K562 (cell line): ENCODE measurements around the gene SOX11. TPM values are rescaled to one million over a fixed set of nuclear protein-coding genes. Genes with fewer than 3 reads are reported as not detected.
"Not testable (repeated sequence)": the region's sequence is repeated elsewhere in the genome, so short reads cannot be mapped to it uniquely, and the experiment has no call there.

Experiments
- ATAC-seq: fragments of 200-7000 bp; cut with Tn5 transposase; 3 replicates; pipeline ENCODE4 v1.9.1; 2020; ENCODE audit warnings: moderate library complexity
- BruUV-seq: library from RNA; stranded (reverse); fragments of 400-500 nt; replicated peaks from 2 replicates; lab custom pipeline; 2021; lab: Mats Ljungman, UMichigan
- CTCF ChIA-PET: fragments of 300-600 bp; formaldehyde crosslinking; extraction: SDS; loops from one replicate; lab custom pipeline; 2021; ENCODE audit warnings: low intra/inter-chr PET ratio; lab: Yijun Ruan, JAX
- POLR2A ChIA-PET: fragments of 300-600, 350-650 bp; sonication (Branson Sonifier 250); formaldehyde crosslinking; extraction: SDS; loops from one replicate; lab custom pipeline; 2021; ENCODE audit warnings: antibody characterized with exemption, inconsistent platforms; lab: Yijun Ruan, JAX
- DNase-seq, 4 experiments: peaks; one replicate each; pipeline versions ENCODE4 v3.0.0 to v3.0.0-alpha.2; 2011 to 2018; ENCODE audit warnings: low spot score in 3 of 4, mixed read lengths in 3 of 4; ENCODE audit errors: extremely low read depth in 1 of 4
- FAIRE-seq: peaks from 2 replicates; lab custom pipeline; 2011; peaks lifted over from hg19 to GRCh38; lab: Jason Lieb, UNC
- H2AFZ ChIP-seq: 2 replicates; pipeline ENCODE4 v1.6.0; 2011; ENCODE audit warnings: low read depth, low read length, control low read depth, inconsistent platforms
- H3K27ac ChIP-seq: fragments of 200-600 bp; 3 replicates; pipeline ENCODE4 v1.8.0; 2011; ENCODE audit warnings: low read depth, mild to moderate bottlenecking, control low read depth, inconsistent platforms, low read length, moderate library complexity, mixed read lengths; ENCODE audit errors: extremely low read depth
- H3K27me3 ChIP-seq, 2 experiments: fragments of 300-600 bp in 1 of 2; 2 replicates in 1 of 2; 3 replicates in 1 of 2; pipeline versions ENCODE4 v1.6.0 to v1.8.0; 2011; ENCODE audit warnings: inconsistent platforms in 2 of 2, low read length in 2 of 2, mild to moderate bottlenecking in 1 of 2, mixed read lengths in 1 of 2, moderate library complexity in 1 of 2; ENCODE audit not compliant: control insufficient read depth in 2 of 2, insufficient read depth in 2 of 2
- H3K36me3 ChIP-seq: fragments of 300-600 bp; 3 replicates; pipeline ENCODE4 v1.8.0; 2011; ENCODE audit warnings: mild to moderate bottlenecking, low read length, inconsistent platforms; ENCODE audit not compliant: control insufficient read depth, insufficient read depth
- H3K4me1 ChIP-seq, 2 experiments: fragments of 200-600 bp in 1 of 2; replicated peaks in 1 of 2; 2 replicates in 1 of 2; 3 replicates in 1 of 2; pipeline versions ENCODE4 v1.5.1 to v1.8.0; 2011; ENCODE audit warnings: inconsistent platforms in 2 of 2, low read length in 2 of 2, mild to moderate bottlenecking in 1 of 2, mixed read lengths in 1 of 2, moderate library complexity in 1 of 2; ENCODE audit not compliant: control insufficient read depth in 2 of 2, insufficient read depth in 2 of 2
- H3K4me2 ChIP-seq: 2 replicates; pipeline ENCODE4 v1.6.1; 2011; ENCODE audit warnings: low read length, control low read depth, inconsistent platforms, mixed read lengths; ENCODE audit not compliant: insufficient read depth
- H3K4me3 ChIP-seq: fragments of 200-600 bp; sonication (generic), shearing (Covaris generic); 2 replicates; pipeline ENCODE4 v1.5.1; 2016; ENCODE audit warnings: control low read depth, inconsistent platforms
- H3K79me2 ChIP-seq: fragments of 200-600 bp; 3 replicates; pipeline ENCODE4 v1.8.0; 2011; ENCODE audit warnings: low read length, inconsistent platforms; ENCODE audit not compliant: control insufficient read depth, insufficient read depth
- H3K9ac ChIP-seq, 2 experiments: 2 replicates each; pipeline versions ENCODE4 v1.6.0 to v1.6.1; 2011; ENCODE audit warnings: low read depth in 2 of 2, low read length in 2 of 2, control low read depth in 1 of 2, inconsistent platforms in 1 of 2, mild to moderate bottlenecking in 1 of 2, mixed read lengths in 1 of 2; ENCODE audit not compliant: insufficient read depth in 1 of 2
- H3K9me1 ChIP-seq: one replicate; pipeline ENCODE4 v1.6.0; 2011; ENCODE audit warnings: inconsistent platforms, mild to moderate bottlenecking, low read length, moderate library complexity; ENCODE audit not compliant: control insufficient read depth, insufficient read depth
- H3K9me3 ChIP-seq: replicated peaks from 2 replicates; pipeline ENCODE4 v1.5.1; 2011; ENCODE audit warnings: low read depth, low read length, inconsistent platforms; ENCODE audit not compliant: control insufficient read depth, insufficient read depth
- H4K20me1 ChIP-seq: replicated peaks from 2 replicates; pipeline ENCODE4 v1.6.1; 2011; ENCODE audit warnings: low read length, inconsistent platforms, mixed read lengths; ENCODE audit not compliant: control insufficient read depth, insufficient read depth
- ARID3B ChIP-seq: fragments of 250-450 bp; sonication (Bioruptor Pico); IDR thresholded peaks from 2 replicates; pipeline ENCODE4 v1.4.0; 2020; ENCODE audit warnings: borderline replicate concordance
- ELK1 ChIP-seq: sonication (generic); formaldehyde crosslinking; IDR thresholded peaks from 2 replicates; pipeline ENCODE4 v1.8.1; 2022; ENCODE audit warnings: missing genetic modification reagents
- HNRNPK ChIP-seq: fragments of 200-400 bp; formaldehyde crosslinking; IDR thresholded peaks from one replicate; pipeline ENCODE4 v1.6.1; 2018; ENCODE audit warnings: mild to moderate bottlenecking, low read depth, low read length; ENCODE audit not compliant: poor library complexity, severe bottlenecking
- NR2C1 ChIP-seq, 2 experiments: fragments of 450-650 bp; IDR thresholded peaks; 2 replicates each; pipeline ENCODE4 v1.6.1; 2017; ENCODE audit warnings: mild to moderate bottlenecking in 2 of 2, antibody characterized with exemption in 1 of 2, inconsistent platforms in 1 of 2, missing compliant biosample characterization in 1 of 2, missing genetic modification characterization in 1 of 2
- PHF8 ChIP-seq: fragments of 200-600 bp; sonication (generic); IDR thresholded peaks from 2 replicates; pipeline ENCODE4 v1.6.1; 2012; ENCODE audit warnings: mixed run types, mild to moderate bottlenecking, inconsistent platforms, low read length, moderate library complexity, borderline replicate concordance
- SRSF7 ChIP-seq: fragments of 200-400 bp; formaldehyde crosslinking; optimal IDR thresholded peaks from 2 replicates; pipeline ENCODE3; 2017; ENCODE audit warnings: mild to moderate bottlenecking, low read depth, low read length
- TFAM ChIP-seq: fragments of 250-450 bp; sonication (Bioruptor Pico); conservative IDR thresholded peaks from 2 replicates; pipeline ENCODE4 v1.5.0; 2021; ENCODE audit warnings: mild to moderate bottlenecking, moderate library complexity
- THRAP3 ChIP-seq: fragments of 450-650 bp; IDR thresholded peaks from 2 replicates; pipeline ENCODE4 v1.6.1; 2016; ENCODE audit warnings: mild to moderate bottlenecking, inconsistent platforms, borderline replicate concordance
- ZNF165 ChIP-seq: fragments of 250-450 bp; sonication (Bioruptor Pico); IDR thresholded peaks from 2 replicates; pipeline ENCODE4 v1.4.0; 2020; ENCODE audit warnings: borderline replicate concordance
- ZNF384 ChIP-seq: IDR thresholded peaks from 2 replicates; pipeline ENCODE4 v1.6.1; 2012; ENCODE audit warnings: low read depth, low read length, improper control_type of control experiment
- ZNF512 ChIP-seq: IDR thresholded peaks from 2 replicates; pipeline ENCODE4 v1.6.1; 2016; ENCODE audit warnings: missing genetic modification characterization, missing compliant biosample characterization
- WGBS: fragments of 100-300 bp; shearing (Covaris generic); methylation state at CpG from one replicate; pipeline ENCODE4 v1.1.6; 2016; ENCODE audit warnings: low coverage, mixed read lengths; ENCODE audit not compliant: insufficient coverage; ENCODE audit errors: missing lambda C conversion rate; 5-methylcytosine and 5-hydroxymethylcytosine counted together
- in situ Hi-C: fragments of 300-500 bp; cut with MboI; formaldehyde crosslinking; loops from 4 replicates; pipeline ENCODE4 v1.15.0; 2018; ENCODE audit warnings: inconsistent platforms, mixed read lengths
- intact Hi-C: fragments of 100-400 bp; cut with micrococcal nuclease; formaldehyde crosslinking; loops from 2 replicates; pipeline ENCODE4 v1.14.2; 2022
- polyA plus RNA-seq, 8 experiments: library from polyadenylated mRNA; depleted of rRNA in 4 of 8; stranded (reverse) in 5 of 8; unstranded in 3 of 8; fragments of >200 nt; fragmentation: Nextera tagmentation in 2 of 8; fragmentation: Illumina TruSeq in 1 of 8; extraction: Ambion mirVana in 2 of 8; extraction: Trizol in 1 of 8; gene quantifications; 2 replicates each; pipeline versions ENCODE4 v1.2.1 to v1.2.3, GENCODE V29; 2011 to 2014; ENCODE audit warnings: inconsistent platforms in 1 of 8, missing spikeins in 1 of 8
- total RNA-seq, 7 experiments: library from RNA; depleted of rRNA in 6 of 7; stranded (reverse); fragments of >200 nt in 6 of 7; fragmentation: Illumina TruSeq in 2 of 7; extraction: Trizol in 2 of 7; gene quantifications; 2 replicates each; pipeline versions ENCODE4 v1.2.1 to v1.2.3, GENCODE V29; 2011 to 2021; ENCODE audit warnings: low replicate concordance in 1 of 7

SOX11 gene
- total and polyA plus RNA-seq, 9 of the 15 experiments (the other 6 are each of a cell fraction or from before 2014, with no cell fraction given): 0.02 TPM; not detected in 8

- H3K36me3 ChIP-seq, ATAC-seq, H3K4me1 ChIP-seq, H3K27ac ChIP-seq, H3K4me3 ChIP-seq, DNase-seq, H3K4me2 ChIP-seq, CTCF ChIA-PET, H4K20me1 ChIP-seq, H3K9me1 ChIP-seq, H3K79me2 ChIP-seq, BruUV-seq, FAIRE-seq, H3K9me3 ChIP-seq, in situ Hi-C loops, POLR2A ChIA-PET, H3K27me3 ChIP-seq, H2AFZ ChIP-seq, H3K9ac ChIP-seq, intact Hi-C loops: not testable (repeated sequence)
- WGBS: 11% methylated on average over 1 of the region's 1 CpG
- peak; percentile 67 for TF ChIP-seq ZNF512
Observed at GRCh38 chr2:5667655-5668054, 24.5 kb upstream of the SOX11 start.

- BruUV-seq: no TSS peak
- ChIA-PET POLR2A (no interaction called here), CTCF (no interaction called here)
- H3K36me3 ChIP-seq: no peaks in the 10 kb centered on the region
- 2% methylated on average over 8 of the region's 8 CpGs for WGBS
- no peak overlapping the region for H3K4me2 ChIP-seq
- no peaks in the 10 kb centered on the region for H3K4me1 ChIP-seq
- H3K27ac ChIP-seq: no peak overlapping the region
- DNase-seq (no peak), ATAC-seq (no peak), FAIRE-seq (no peak)
- no peak overlapping the region for H3K9ac ChIP-seq
- H3K79me2 ChIP-seq: no peaks in the 10 kb centered on the region
- H3K27me3 ChIP-seq: no peaks in the 10 kb centered on the region
- H3K9me1 ChIP-seq: no peaks in the 10 kb centered on the region
- H3K4me3 ChIP-seq: no peak overlapping the region
- in situ Hi-C loops: no loop called here
- H4K20me1 ChIP-seq: no peaks in the 10 kb centered on the region
- intact Hi-C loops: no loop called here
- no peaks in the 10 kb centered on the region for H3K9me3 ChIP-seq
- H2AFZ ChIP-seq: no peak overlapping the region
- TF ChIP-seq NR2C1 (IDR thresholded peaks at IDR 0.05) (no peak), NR2C1 (tag; IDR thresholded peaks at IDR 0.05) (no peak), SRSF7 (no peak), TFAM (CRISPR knock-in tag) (no peak), ZNF384 (no peak), ELK1 (CRISPR knock-in tag) (no peak), ZNF165 (CRISPR knock-in tag) (no peak), HNRNPK (no peak), ARID3B (CRISPR knock-in tag) (no peak), THRAP3 (no peak), PHF8 (no peak)
Observed at GRCh38 chr2:5668682-5669250, 23.4 kb upstream of the SOX11 start.
